ENCODE data around the gene ADCY9. TPM values are rescaled to one million over a fixed set of nuclear protein-coding genes. Genes with fewer than 3 reads are reported as not detected.

The ADCY9 gene
- total RNA-seq, 1 donor from 2014 or later: 12.0 TPM

DNA sequence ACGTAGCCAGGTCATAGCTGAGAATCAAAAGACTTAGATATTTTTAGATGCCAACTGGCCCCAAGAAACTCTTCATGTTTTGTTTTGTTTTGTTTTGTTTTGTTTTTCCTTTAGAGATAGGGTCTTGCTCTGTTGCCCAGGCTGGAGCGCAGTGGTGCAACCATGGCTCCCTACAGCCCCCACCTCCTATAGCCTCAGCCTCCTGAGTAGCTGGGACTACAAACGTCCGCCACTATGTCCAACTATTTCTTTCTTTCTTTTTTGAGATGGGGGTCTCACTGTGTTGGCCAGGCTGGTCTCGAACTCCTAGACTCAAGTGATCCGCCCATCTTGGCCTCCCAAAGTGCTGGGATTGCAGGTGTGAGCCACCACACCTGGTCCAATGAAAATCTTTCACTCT, 107.1 kb downstream of the ADCY9 start:
- TF ChIP-seq, protein P1, sequence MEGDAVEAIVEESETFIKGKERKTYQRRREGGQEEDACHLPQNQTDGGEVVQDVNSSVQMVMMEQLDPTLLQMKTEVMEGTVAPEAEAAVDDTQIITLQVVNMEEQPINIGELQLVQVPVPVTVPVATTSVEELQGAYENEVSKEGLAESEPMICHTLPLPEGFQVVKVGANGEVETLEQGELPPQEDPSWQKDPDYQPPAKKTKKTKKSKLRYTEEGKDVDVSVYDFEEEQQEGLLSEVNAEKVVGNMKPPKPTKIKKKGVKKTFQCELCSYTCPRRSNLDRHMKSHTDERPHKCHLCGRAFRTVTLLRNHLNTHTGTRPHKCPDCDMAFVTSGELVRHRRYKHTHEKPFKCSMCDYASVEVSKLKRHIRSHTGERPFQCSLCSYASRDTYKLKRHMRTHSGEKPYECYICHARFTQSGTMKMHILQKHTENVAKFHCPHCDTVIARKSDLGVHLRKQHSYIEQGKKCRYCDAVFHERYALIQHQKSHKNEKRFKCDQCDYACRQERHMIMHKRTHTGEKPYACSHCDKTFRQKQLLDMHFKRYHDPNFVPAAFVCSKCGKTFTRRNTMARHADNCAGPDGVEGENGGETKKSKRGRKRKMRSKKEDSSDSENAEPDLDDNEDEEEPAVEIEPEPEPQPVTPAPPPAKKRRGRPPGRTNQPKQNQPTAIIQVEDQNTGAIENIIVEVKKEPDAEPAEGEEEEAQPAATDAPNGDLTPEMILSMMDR (IDR thresholded peaks at IDR 0.05; ENCODE audit: insufficient read depth, low read length, poor library complexity, severe bottlenecking): no peak
- no peak for DNase-seq (ENCODE audit: low read depth)
- no peak overlapping the region for H3K4me3 ChIP-seq (ENCODE audit: low read depth, low read length)

DNA sequence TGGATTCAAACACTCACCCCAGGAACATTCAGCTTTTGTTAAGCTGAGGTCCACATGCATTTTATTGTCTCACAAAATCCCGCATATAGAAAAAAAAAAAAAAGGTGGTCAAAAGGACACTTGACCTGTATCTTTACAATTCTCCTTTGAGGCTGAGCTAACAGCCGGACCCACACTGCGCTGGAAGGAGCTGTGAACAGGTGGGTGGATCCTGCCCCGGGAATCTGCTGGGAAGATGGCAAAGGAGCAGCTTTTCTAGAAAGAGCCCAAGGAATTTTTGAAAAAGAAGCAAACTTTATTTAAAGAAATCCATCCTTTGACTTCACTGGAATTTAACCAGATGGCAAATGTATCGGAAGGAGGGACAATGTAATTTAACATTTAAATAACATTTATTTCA, 108.1 kb downstream of the ADCY9 start:
- TF ChIP-seq, protein P1 (IDR thresholded peaks at IDR 0.05; ENCODE audit: insufficient read depth, low read length, poor library complexity, severe bottlenecking): no peak
- no peak for DNase-seq (ENCODE audit: low read depth)

More for the DNA sequence above, 107.1 kb downstream of the ADCY9 start:
- no peaks in the 10 kb centered on the region for H3K27me3 ChIP-seq (ENCODE audit: control insufficient read depth, insufficient read depth, low read length)
- H3K36me3 ChIP-seq (ENCODE audit: control insufficient read depth, insufficient read depth, low read length): no peaks in the 10 kb centered on the region

DNA sequence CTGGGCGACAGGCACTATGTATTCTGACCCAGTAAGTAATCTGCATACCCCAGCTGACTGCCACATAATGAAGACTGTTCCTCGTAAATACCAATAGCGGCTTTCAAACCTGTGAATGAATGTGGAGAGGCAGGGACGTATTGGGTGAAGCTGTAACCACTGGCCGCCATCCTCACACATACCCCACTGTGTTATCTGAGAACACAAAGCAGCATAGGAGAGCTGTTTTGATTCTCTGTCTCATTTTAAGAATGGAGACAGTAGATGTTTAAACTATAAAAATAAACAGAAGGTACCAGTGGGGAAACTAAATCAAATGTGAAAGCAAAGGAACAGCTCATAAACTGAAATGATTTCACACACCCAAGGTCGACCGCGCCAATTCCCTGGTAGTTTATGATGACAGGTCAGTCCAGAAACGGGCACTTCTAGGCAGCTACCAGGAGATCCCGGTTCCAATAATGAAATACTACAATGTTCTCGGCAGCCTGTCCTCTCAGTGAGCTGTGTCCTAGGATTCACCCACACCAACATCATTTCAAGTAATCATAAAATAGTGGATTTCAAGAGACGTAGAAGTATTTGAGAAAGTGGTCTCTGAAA, 109.7 kb downstream of the ADCY9 start:
- no peak for DNase-seq (ENCODE audit: low read depth)
- Histone ChIP-seq H3K4me3 (ENCODE audit: low read depth, low read length) (no peak overlapping the region), H3K36me3 (ENCODE audit: control insufficient read depth, insufficient read depth, low read length) (no peaks in the 10 kb centered on the region), H3K27me3 (ENCODE audit: control insufficient read depth, insufficient read depth, low read length) (no peaks in the 10 kb centered on the region)
- TF ChIP-seq, protein P1 (IDR thresholded peaks at IDR 0.05; ENCODE audit: insufficient read depth, low read length, poor library complexity, severe bottlenecking): no peak

More for the DNA sequence above, 108.1 kb downstream of the ADCY9 start:
- no peaks in the 10 kb centered on the region for H3K27me3 ChIP-seq (ENCODE audit: control insufficient read depth, insufficient read depth, low read length)
- H3K36me3 ChIP-seq (ENCODE audit: control insufficient read depth, insufficient read depth, low read length): no peaks in the 10 kb centered on the region
- no peak overlapping the region for H3K4me3 ChIP-seq (ENCODE audit: low read depth, low read length)

DNA sequence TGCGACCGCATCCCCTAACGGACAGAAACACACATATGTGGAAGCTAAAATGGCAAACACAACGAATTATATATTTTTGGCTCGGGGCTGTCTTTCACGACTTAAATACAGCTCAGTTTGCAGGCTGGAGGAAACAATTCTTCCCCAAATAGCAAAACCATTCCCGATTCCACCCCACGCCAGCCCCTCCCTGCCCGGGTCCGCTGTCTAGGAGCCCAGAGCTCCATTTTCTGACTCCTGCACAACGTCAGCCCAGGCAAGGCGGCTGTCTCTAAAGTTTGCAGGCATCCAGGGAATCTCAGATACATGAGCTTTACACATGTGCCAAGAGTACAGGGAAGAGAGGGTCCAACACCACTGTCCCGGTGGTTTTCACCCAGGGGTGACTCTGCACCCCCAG, 110.5 kb downstream of the ADCY9 start:
- no peaks in the 10 kb centered on the region for H3K27me3 ChIP-seq (ENCODE audit: control insufficient read depth, insufficient read depth, low read length)

DNA sequence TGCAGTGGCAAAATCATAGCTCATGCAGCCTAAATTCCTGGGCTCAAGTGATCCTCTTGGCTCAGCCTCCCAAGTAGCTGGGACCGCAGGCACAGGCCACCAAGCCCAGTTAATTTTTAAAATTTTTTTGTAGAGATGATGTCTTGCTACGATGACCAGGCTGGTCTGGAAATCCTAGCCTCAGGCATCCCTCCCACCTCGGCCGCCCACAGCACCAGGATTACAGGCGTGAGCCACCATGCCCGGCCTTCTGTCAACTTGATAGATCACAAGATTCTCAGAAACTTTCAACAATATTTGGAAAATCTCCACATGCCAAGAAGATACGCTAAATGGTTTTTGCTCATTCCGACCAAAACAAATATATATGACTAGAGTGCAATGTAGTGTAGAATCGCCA, 111.0 kb downstream of the ADCY9 start:
- TF ChIP-seq, protein P1 (IDR thresholded peaks at IDR 0.05; ENCODE audit: insufficient read depth, low read length, poor library complexity, severe bottlenecking): no peak
- Histone ChIP-seq H3K36me3 (ENCODE audit: control insufficient read depth, insufficient read depth, low read length) (no peaks in the 10 kb centered on the region), H3K27me3 (ENCODE audit: control insufficient read depth, insufficient read depth, low read length) (no peaks in the 10 kb centered on the region)

More for the DNA sequence above, 110.5 kb downstream of the ADCY9 start:
- H3K4me3 ChIP-seq (ENCODE audit: low read depth, low read length): no peak overlapping the region
- DNase-seq (ENCODE audit: low read depth): no peak
- TF ChIP-seq, protein P1 (IDR thresholded peaks at IDR 0.05; ENCODE audit: insufficient read depth, low read length, poor library complexity, severe bottlenecking): no peak
- no peaks in the 10 kb centered on the region for H3K36me3 ChIP-seq (ENCODE audit: control insufficient read depth, insufficient read depth, low read length)

DNA sequence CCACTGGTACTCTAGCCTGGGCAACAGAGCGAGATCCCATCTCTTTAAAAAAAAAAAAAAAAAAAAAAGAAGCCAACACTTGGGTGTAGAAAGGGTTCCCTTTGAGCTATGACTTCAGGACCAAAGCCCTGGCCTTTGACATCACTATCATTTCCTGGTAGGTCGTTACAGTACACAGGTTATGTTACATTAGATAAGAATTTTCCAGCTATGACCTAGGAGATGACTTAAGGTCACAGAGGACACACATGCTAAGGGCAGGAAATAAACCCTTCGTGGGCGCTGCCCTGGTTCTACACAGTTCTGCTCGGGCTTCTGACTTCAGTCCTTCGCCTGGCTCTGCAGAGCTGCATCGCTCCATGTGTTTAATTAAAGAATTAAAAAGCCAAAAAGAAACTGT, 112.0 kb downstream of the ADCY9 start:
- H3K4me3 ChIP-seq (ENCODE audit: low read depth, low read length): no peak overlapping the region
- DNase-seq (ENCODE audit: low read depth): no peak
- TF ChIP-seq, protein P1 (IDR thresholded peaks at IDR 0.05; ENCODE audit: insufficient read depth, low read length, poor library complexity, severe bottlenecking): no peak

More for the DNA sequence above, 111.0 kb downstream of the ADCY9 start:
- no peak overlapping the region for H3K4me3 ChIP-seq (ENCODE audit: low read depth, low read length)
- DNase-seq (ENCODE audit: low read depth): no peak

More for the DNA sequence above, 112.0 kb downstream of the ADCY9 start:
- no peaks in the 10 kb centered on the region for H3K36me3 ChIP-seq (ENCODE audit: control insufficient read depth, insufficient read depth, low read length)
- no peaks in the 10 kb centered on the region for H3K27me3 ChIP-seq (ENCODE audit: control insufficient read depth, insufficient read depth, low read length)
